HG03520 (cell line): ENCODE results near the gene TIMM21.

ENCODE experiments used
- ATAC-seq: cut with Tn5 transposase; IDR thresholded peaks from one replicate; pipeline ENCODE4 v1.9.1; 2021; ENCODE audit warnings: mild to moderate bottlenecking, moderate library complexity; ENCODE audit not compliant: unreplicated experiment

The TIMM21 gene

GRCh38 chr18:74186661-74187060 is 38.3 kb downstream of the TIMM21 start:
- ATAC-seq: no peak

- ATAC-seq: no peak
Measured at GRCh38 chr18:74190086-74190485, 41.8 kb downstream of the TIMM21 start.

GRCh38 chr18:74191577-74191976 is 43.3 kb downstream of the TIMM21 start:
- no peak for ATAC-seq

- ATAC-seq: no peak
Measured at GRCh38 chr18:74194691-74195090, 46.4 kb downstream of the TIMM21 start.

GRCh38 chr18:74196220-74197119 is 48.1 kb downstream of the TIMM21 start:
- ATAC-seq: peak; percentile 89

GRCh38 chr18:74197705-74198341 is 49.5 kb downstream of the TIMM21 start:
- ATAC-seq: no peak

- no peak for ATAC-seq
Measured at GRCh38 chr18:74198453-74198852, 50.1 kb downstream of the TIMM21 start.

- ATAC-seq: no peak
Measured at GRCh38 chr18:74200780-74201179, 52.5 kb downstream of the TIMM21 start.

GRCh38 chr18:74203811-74204210 is 55.5 kb downstream of the TIMM21 start:
- ATAC-seq: no peak

GRCh38 chr18:74204526-74205152 is 56.3 kb downstream of the TIMM21 start:
- ATAC-seq: no peak
